ENCODE results near the gene SUCLG1.
"Not testable (repeated sequence)": the region's sequence is repeated elsewhere in the genome, so short reads cannot be mapped to it uniquely, and the experiment has no call there.

Gene SUCLG1

GRCh38 chr2:84427235-84428138 lies 31.6 kb downstream of the SUCLG1 start:
- DNase-seq (ENCODE audit: low read depth, low spot score) = no peak
- no peak overlapping the region for H3K27ac ChIP-seq

GRCh38 chr2:84425310-84425709 lies 33.8 kb downstream of the SUCLG1 start:
- DNase-seq (ENCODE audit: low read depth, low spot score) = no peak
- no peak overlapping the region for H3K27ac ChIP-seq

- H3K27ac ChIP-seq = no peak overlapping the region
- DNase-seq (ENCODE audit: low read depth, low spot score) = no peak
Observed at GRCh38 chr2:84424152-84424551, 34.9 kb downstream of the SUCLG1 start.

DNA sequence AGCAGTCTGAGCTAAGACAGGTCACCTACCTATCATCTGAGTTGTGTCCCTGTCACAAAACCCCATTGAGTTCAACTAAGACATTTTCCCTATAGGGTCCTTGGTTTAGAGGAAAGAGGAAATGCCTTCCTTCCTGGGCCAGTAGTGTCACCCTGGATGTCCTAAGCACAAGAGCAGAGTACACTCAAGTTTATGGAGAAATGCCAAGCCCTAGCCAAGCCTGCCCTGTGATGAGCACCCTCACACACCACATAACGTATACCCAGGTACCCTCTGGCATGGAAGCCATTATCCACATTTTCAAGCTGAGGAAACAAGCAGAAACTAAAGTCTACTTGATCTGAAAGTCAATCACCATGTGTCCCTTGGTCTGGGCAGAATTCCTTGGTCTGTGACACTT lies 37.3 kb downstream of the SUCLG1 start:
- H3K27ac ChIP-seq = no peak overlapping the region
- no peak for DNase-seq (ENCODE audit: low read depth, low spot score)

DNA sequence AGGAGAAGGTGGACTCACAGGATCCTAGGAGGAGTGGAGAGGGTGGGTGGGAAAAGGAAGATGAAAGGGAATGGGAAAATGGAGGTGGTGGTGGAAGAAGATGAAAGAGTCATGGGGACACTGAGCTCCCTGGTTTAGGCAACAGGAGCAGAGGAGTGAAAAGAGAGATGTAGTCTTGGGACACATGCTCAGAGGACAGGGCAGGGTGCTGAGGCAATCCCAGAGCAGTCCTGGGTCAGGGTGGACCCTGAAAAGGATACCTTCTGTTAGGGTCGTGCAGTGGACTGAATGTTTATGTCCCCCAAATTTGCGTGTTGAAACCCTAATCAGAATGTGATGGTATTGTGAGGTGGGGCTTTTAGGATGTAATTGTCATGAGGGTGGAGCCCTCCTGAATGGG lies 37.9 kb downstream of the SUCLG1 start:
- DNase-seq (ENCODE audit: low read depth, low spot score) = no peak
- H3K27ac ChIP-seq = no peak overlapping the region

DNA sequence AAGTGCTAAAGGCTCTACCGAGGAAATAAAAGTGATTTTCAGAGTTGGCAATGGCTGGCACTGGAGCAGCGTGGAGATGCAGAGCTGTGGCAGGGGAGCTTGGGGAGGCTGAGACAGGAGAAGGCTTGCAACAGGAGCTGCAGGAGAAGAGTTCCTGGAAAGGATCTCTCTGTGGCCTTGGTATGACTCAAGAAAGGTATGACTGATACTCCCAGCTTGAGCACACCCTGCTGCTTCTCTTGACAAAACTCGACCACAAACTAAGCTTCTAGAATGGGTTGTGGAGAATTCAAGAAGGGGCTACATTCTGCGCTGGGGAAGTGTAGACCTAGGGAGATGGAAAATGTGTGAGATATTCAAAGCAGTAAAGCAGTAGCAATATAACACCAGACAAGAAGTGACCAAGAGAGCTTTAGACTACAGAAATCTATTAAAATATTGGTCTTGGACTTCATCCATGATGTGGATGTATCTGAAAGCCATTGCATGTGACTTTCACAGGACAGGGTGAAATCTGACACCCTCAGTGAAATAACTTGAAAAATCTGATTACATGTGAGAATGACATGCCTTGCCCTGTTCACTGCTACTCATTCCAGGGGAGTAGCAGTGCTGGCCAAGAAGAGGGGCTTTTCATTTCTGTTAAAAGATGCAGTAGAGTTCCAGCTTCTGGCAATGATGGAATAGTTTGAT lies 41.5 kb downstream of the SUCLG1 start:
- H3K27ac ChIP-seq = no peak overlapping the region

GRCh38 chr2:84409531-84409930 lies 49.5 kb downstream of the SUCLG1 start:
- H3K27ac ChIP-seq = no peak overlapping the region
- no peak for DNase-seq (ENCODE audit: low read depth, low spot score)

More for the DNA sequence above, 41.5 kb downstream of the SUCLG1 start:
- DNase-seq (ENCODE audit: low read depth, low spot score) = peak; percentile 55

DNA sequence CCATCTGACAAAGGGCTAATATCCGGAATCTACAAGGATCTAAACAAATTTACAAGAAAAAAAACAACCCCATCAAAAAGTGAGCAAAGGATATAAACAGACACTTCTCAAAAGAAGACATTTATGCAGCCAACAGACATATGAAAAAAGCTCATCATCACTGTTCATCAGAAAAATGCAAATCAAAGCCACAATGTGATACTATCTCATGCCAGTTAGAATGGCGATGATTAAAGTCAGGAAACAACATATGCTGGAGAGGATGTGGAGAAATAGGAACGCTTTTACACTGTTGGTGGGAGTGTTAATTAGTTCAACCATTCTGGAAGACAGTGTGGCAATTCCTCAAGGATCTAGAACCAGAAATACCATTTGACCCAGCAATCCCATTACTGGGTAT lies 57.0 kb downstream of the SUCLG1 start:
- not testable (repeated sequence) for H3K27ac ChIP-seq

GRCh38 chr2:84399839-84400238 lies 59.2 kb downstream of the SUCLG1 start:
- not testable (repeated sequence) for H3K27ac ChIP-seq; DNase-seq (ENCODE audit: low read depth, low spot score)

More for the DNA sequence above, 57.0 kb downstream of the SUCLG1 start:
- DNase-seq (ENCODE audit: low read depth, low spot score) = not testable (repeated sequence)

DNA sequence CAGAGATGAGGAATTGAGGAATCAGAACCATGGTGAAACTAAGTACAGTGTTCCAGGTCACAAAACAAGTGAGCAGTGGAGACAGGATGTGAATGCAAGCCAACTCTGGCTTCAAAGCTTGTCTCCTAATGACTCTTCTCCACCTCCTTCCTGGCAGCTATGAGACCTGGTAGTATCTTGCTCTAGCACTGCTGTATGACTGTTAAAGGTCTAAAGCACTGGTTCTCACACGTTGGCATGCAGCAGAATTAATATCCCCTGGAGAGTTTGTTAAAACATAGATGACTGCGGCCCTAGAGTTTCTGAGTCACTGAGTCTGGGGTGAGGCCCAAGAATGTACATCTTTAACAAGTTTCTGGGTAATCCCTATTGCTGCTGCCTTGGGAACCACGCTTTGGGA lies 63.3 kb downstream of the SUCLG1 start:
- DNase-seq (ENCODE audit: low read depth, low spot score) = no peak
- H3K27ac ChIP-seq = no peak overlapping the region

DNA sequence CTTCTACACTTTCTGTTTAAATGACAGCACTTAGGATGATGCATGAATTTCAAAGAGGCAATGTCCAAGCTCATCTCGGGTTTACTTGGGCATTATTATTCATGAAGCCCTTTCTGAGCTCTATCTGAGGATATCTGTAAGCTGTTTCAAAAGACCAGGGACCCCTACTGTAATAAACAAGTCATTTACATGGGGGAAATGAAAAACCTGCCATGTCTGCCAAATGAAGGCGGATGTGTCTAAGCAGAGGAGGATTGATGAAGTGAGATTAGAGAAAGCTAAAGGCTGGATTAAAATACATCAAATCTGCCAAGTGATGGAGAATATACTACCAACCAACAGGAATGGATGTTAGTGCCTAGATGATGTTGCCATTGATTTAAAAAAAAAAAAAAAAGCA lies 64.5 kb downstream of the SUCLG1 start:
- no peak overlapping the region for H3K27ac ChIP-seq
- no peak for DNase-seq (ENCODE audit: low read depth, low spot score)

DNA sequence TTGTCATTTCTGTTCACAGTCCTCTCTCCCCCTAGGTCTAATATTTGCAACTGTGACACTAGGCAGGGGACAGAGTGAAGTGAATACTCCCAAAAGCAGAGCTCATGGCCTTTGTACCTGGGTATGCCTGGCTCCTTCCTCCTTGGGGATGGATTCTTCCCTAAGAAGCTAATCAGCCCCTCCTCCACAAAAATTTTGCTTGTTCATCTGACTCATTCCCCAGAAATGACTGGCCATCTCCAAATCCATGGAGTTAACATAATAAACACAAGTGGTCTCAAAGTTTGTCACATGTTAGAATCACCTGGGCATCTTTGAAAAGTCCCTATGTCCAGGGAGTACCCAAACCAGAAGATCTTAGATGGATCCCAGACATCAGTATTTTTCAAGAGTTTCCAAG lies 65.3 kb downstream of the SUCLG1 start:
- no peak for DNase-seq (ENCODE audit: low read depth, low spot score)
- H3K27ac ChIP-seq = no peak overlapping the region

- no peak overlapping the region for H3K27ac ChIP-seq
- DNase-seq (ENCODE audit: low read depth, low spot score) = no peak
Observed at GRCh38 chr2:84389794-84390193, 69.3 kb downstream of the SUCLG1 start.

- no peak for DNase-seq (ENCODE audit: low read depth, low spot score)
- no peak overlapping the region for H3K27ac ChIP-seq
Observed at GRCh38 chr2:84388921-84389490, 70.1 kb downstream of the SUCLG1 start.

- DNase-seq (ENCODE audit: low read depth, low spot score) = no peak
- no peak overlapping the region for H3K27ac ChIP-seq
Observed at GRCh38 chr2:84388133-84388532, 70.9 kb downstream of the SUCLG1 start.

DNA sequence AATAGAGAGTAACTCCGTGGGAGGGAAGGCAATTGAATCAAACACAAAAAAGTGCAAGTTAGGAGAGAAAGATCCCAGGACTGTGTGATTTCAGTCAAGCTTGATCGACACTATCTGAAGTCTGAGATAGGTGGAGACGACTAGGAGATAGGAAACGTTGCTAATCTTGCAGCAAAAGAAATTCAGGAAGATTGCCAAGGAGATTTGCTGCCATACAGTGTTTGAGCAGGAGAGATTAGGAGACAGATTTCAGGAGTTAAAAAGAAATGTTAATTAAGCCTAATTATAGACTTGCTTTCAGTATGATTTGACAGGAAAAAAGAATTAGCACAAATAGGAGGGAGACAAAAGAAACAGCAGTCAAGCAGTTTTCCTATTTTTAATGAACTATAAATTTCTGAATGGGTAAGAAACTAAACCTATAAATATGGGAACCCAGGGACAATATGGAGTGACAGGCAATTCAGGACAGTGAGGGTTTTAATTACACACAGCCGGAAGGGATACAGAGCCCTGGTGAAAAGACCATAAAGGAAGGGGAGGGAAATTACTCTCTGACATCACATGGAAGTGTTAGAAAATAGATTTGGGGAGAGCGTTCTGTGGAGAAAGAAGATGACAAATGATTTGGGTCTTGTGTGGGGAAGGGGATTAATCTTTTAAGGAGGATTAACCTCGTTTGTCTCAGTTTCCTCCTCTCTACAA lies 72.6 kb downstream of the SUCLG1 start:
- DNase-seq (ENCODE audit: low read depth, low spot score) = no peak
- H3K27ac ChIP-seq = no peak overlapping the region

- H3K27ac ChIP-seq = no peak overlapping the region
- no peak for DNase-seq (ENCODE audit: low read depth, low spot score)
Observed at GRCh38 chr2:84383271-84383670, 75.8 kb downstream of the SUCLG1 start.

DNA sequence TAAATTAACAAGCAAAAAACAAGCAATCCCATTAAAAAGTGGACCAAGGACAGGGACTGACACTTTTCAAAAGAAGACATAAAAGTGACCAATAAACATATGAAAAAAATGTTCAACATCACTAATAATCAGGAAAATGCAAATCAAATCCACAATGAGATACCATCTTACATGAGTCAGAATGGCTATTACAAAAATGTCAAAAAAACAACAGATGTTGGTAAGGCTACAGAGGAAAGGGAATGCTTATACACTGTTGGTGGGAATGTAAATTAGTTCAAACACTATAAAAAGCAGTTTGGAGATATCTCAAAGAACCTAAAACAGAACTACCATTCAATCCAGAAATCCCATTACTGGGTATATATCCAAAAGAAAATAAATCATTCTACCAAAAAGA lies 78.2 kb downstream of the SUCLG1 start:
- H3K27ac ChIP-seq = no peak overlapping the region
- no peak for DNase-seq (ENCODE audit: low read depth, low spot score)

DNA sequence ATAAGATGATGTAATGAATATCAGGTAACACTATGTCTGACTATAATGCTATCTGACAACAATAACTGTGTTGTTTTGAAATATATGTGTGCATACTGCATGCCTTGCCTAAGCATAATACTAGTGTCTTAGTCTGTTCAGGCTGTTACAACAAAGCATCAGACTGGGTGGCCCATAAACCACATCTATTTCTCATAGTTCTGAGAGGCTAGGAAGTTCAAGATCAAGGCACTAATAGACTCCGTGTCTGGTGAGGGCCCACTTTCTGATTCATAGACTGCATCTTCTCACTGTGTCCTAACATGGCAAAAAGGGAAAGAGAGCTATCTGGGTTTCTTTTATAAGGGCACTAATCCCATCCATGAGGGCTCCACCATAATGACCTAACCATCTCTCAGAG lies 80.1 kb downstream of the SUCLG1 start:
- H3K27ac ChIP-seq = no peak overlapping the region
- no peak for DNase-seq (ENCODE audit: low read depth, low spot score)

DNA sequence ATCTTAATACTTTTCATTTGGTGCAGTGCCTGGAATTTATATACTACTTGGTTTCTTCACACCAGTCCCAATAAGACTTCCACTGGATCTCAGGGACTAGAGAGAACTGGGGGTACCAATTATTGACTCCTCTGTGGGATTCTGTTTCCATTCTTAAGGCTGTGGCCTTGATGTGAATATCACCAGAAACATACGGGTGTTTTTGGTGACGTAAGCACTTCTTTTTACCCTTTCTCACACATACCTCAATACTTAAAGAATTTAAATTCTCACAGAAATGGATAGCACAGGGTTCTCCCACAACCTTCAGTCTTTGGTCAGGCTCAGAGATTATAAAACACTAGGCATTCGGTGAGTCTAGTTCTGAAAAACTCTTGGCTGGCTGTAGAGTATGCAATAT lies 84.1 kb downstream of the SUCLG1 start:
- no peak for DNase-seq (ENCODE audit: low read depth, low spot score)
- no peak overlapping the region for H3K27ac ChIP-seq

GRCh38 chr2:84373866-84374265 lies 85.2 kb downstream of the SUCLG1 start:
- no peak for DNase-seq (ENCODE audit: low read depth, low spot score)
- no peak overlapping the region for H3K27ac ChIP-seq

Measured in epithelial cell of prostate (primary cell).